Peyer's patch (tissue), 4 donors: ENCODE results near the gene RIPPLY1. TPM values are rescaled to one million over a fixed set of nuclear protein-coding genes. Genes with fewer than 3 reads are reported as not detected.

Experiments
- DNase-seq, 3 donors: peaks; one replicate each; pipeline ENCODE4 v3.0.0-alpha.2; 2017 to 2019
- H3K27ac ChIP-seq, 4 donors: fragments of 200-600 bp; sonication (generic); one replicate each; pipeline ENCODE4 v1.5.1; 2016 to 2019
- H3K27me3 ChIP-seq, 2 donors: fragments of 200-600 bp; sonication (generic); one replicate each; pipeline ENCODE4 v1.5.1; 2019
- H3K36me3 ChIP-seq, 3 donors: fragments of 200-600 bp; sonication (generic); one replicate each; pipeline ENCODE4 v1.5.1; 2016 to 2019
- H3K4me1 ChIP-seq, 4 donors: fragments of 200-600 bp; sonication (generic); one replicate each; pipeline ENCODE4 v1.5.1; 2016 to 2019
- H3K4me3 ChIP-seq, 4 donors: fragments of 200-600 bp; sonication (generic); 1 replicate in 3 of 4; 2 replicates in 1 of 4; pipeline ENCODE4 v1.5.1; 2016 to 2019; ENCODE audit warnings: mild to moderate bottlenecking in 1 of 4
- H3K9me3 ChIP-seq, 4 donors: fragments of 200-600 bp; sonication (generic); one replicate each; pipeline ENCODE4 v1.5.1; 2016 to 2019; ENCODE audit warnings: mild to moderate bottlenecking in 1 of 4
- CTCF ChIP-seq, 6 experiments: fragments of 450-650 bp in 4 of 6; fragments of 200-600 bp in 2 of 6; sonication (generic) in 1 of 6; IDR thresholded peaks; one replicate each; pipeline ENCODE4 v1.5.1; 2017 to 2019; ENCODE audit warnings: antibody characterized with exemption in 6 of 6, mild to moderate bottlenecking in 3 of 6, moderate library complexity in 1 of 6
- POLR2A ChIP-seq, 2 donors: fragments of 450-650 bp; IDR thresholded peaks; one replicate each; pipeline ENCODE4 v1.5.1; 2017; ENCODE audit warnings: antibody characterized with exemption in 2 of 2, mild to moderate bottlenecking in 2 of 2, moderate library complexity in 2 of 2
- total RNA-seq, 4 donors: library from RNA; depleted of rRNA; stranded (reverse); fragments of >200 nt; gene quantifications; one replicate each; pipeline ENCODE4 v1.1.0, GENCODE V29; 2016

RIPPLY1 gene
- total RNA-seq, 4 donors from 2014 or later: not detected

- no peak for DNase-seq
- Histone ChIP-seq H3K9me3 (no peaks in the 10 kb centered on the region), H3K27me3 (no peaks in the 10 kb centered on the region), H3K27ac (no peak overlapping the region), H3K36me3 (no peaks in the 10 kb centered on the region), H3K4me3 (no peak overlapping the region), H3K4me1 (no peaks in the 10 kb centered on the region)
- TF ChIP-seq POLR2A (IDR thresholded peaks at IDR 0.05) (no peak), CTCF (IDR thresholded peaks at IDR 0.05) (no peak)
Measured at GRCh38 chrX:106949366-106949765, 46.2 kb upstream of the RIPPLY1 start.

GRCh38 chrX:106948641-106949040 lies 45.5 kb upstream of the RIPPLY1 start:
- Histone ChIP-seq H3K27me3 (no peaks in the 10 kb centered on the region), H3K4me3 (no peak overlapping the region), H3K9me3 (no peaks in the 10 kb centered on the region), H3K27ac (no peak overlapping the region), H3K36me3 (no peaks in the 10 kb centered on the region), H3K4me1 (no peaks in the 10 kb centered on the region)
- TF ChIP-seq POLR2A (IDR thresholded peaks at IDR 0.05): no peak
- no peak for TF ChIP-seq CTCF (IDR thresholded peaks at IDR 0.05)
- DNase-seq: no peak

- Histone ChIP-seq H3K9me3 (no peaks in the 10 kb centered on the region), H3K4me1 (no peaks in the 10 kb centered on the region), H3K4me3 (no peak overlapping the region), H3K36me3 (no peaks in the 10 kb centered on the region), H3K27me3 (no peaks in the 10 kb centered on the region), H3K27ac (no peak overlapping the region)
- TF ChIP-seq POLR2A (IDR thresholded peaks at IDR 0.05) (no peak), CTCF (IDR thresholded peaks at IDR 0.05) (no peak)
- no peak for DNase-seq
Measured at GRCh38 chrX:106946464-106946863, 43.3 kb upstream of the RIPPLY1 start.

- no peaks in the 10 kb centered on the region for H3K4me1 ChIP-seq
- H3K4me3 ChIP-seq: no peak overlapping the region
Measured at GRCh38 chrX:106940068-106940467, 36.9 kb upstream of the RIPPLY1 start.

GRCh38 chrX:106939566-106939965 lies 36.4 kb upstream of the RIPPLY1 start:
- TF ChIP-seq POLR2A (IDR thresholded peaks at IDR 0.05): no peak
- TF ChIP-seq CTCF (IDR thresholded peaks at IDR 0.05): no peak
- Histone ChIP-seq H3K27ac (no peak overlapping the region), H3K27me3 (no peaks in the 10 kb centered on the region), H3K4me3 (no peak overlapping the region), H3K9me3 (no peaks in the 10 kb centered on the region), H3K36me3 (no peaks in the 10 kb centered on the region), H3K4me1 (no peaks in the 10 kb centered on the region)
- no peak for DNase-seq

More at GRCh38 chrX:106940068-106940467, 36.9 kb upstream of the RIPPLY1 start:
- H3K27me3 ChIP-seq: no peaks in the 10 kb centered on the region
- no peak for TF ChIP-seq CTCF (IDR thresholded peaks at IDR 0.05)
- no peak for TF ChIP-seq POLR2A (IDR thresholded peaks at IDR 0.05)
- no peak overlapping the region for H3K27ac ChIP-seq
- no peaks in the 10 kb centered on the region for H3K9me3 ChIP-seq
- H3K36me3 ChIP-seq: no peaks in the 10 kb centered on the region
- no peak for DNase-seq

- Histone ChIP-seq H3K4me1 (peaks cover 0 to 7% (median 0%) of the 10 kb centered on the region in 4 donors), H3K27me3 (no peaks in the 10 kb centered on the region), H3K4me3 (no peak overlapping the region), H3K36me3 (no peaks in the 10 kb centered on the region), H3K27ac (no peak overlapping the region), H3K9me3 (no peaks in the 10 kb centered on the region)
- no peak for DNase-seq
- TF ChIP-seq POLR2A (IDR thresholded peaks at IDR 0.05): no peak
- no peak for TF ChIP-seq CTCF (IDR thresholded peaks at IDR 0.05)
Measured at GRCh38 chrX:106936246-106936645, 33.1 kb upstream of the RIPPLY1 start.
